ENCODE data around the gene PLB1.
A peak's percentile ranks its signal among the peaks of the same experiment; 100 is the strongest.
"Not testable (repeated sequence)": the region's sequence is repeated elsewhere in the genome, so short reads cannot be mapped to it uniquely, and the experiment has no call there.

The PLB1 gene

GRCh38 chr2:28538134-28538533 lies 42.3 kb downstream of the PLB1 start:
- DNase-seq (ENCODE audit: low read depth) = no peak

GRCh38 chr2:28538652-28539051 lies 42.8 kb downstream of the PLB1 start:
- no peak for DNase-seq (ENCODE audit: low read depth)

DNA sequence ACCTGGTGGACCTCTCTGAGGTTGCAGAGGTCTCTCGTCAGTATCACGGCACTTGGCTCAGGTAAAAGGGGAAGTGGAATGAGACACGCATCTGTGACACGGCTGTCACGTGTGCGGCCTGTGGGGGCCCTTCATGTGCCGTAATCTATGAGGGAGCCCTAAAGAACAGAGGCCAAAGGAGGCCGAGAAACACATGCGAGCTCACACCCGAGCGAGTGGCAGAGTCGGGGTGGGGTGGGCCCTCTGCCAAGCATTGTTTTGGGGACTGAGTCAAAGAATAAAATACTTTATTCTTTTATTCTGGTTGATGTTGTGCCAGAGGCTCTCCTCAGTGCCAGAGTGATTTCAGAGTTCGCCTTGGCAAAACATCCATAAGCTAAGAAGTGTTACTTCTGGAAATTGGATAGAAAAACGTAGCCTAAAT lies 43.3 kb downstream of the PLB1 start:
- DNase-seq (ENCODE audit: low read depth) = no peak

DNA sequence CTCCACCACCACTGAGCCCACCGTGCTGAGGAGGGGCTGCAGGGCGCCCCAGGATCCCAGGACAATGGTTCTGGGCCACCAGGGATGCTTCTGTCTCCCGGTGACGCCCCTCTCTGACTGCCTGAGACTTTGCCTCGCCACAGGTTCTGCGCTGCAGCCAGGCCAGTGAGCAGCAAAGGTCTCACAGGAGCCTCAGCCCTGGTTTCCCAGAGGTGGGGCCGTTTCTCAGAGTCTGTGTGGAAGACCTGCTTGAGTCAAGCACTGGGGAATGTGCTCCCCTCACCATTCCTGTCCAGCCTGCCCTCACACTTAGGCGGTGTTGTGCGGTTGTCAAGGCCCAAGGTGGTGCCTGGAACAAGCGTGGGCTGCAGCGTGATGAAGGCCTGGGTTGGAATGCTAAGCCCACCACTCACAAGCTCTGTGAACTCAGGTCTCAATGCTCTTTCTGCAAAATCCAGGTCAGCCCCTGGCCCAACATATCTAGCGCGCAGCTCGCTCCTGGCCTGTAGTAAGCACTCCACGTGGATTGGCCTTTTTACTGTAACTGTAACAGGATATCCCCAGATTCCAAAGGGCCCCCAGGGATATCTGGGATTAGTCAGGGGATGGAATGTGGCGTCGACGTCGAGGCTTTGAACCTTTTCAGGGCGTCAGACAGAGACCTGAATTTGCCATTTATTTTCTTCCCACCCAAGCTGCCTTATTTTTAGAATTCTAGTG lies 47.6 kb downstream of the PLB1 start:
- DNase-seq (ENCODE audit: low read depth) = no peak

- no peak for DNase-seq (ENCODE audit: low read depth)
These were observed 48.1 kb downstream of the PLB1 start for GRCh38 chr2:28544036-28544346.

DNA sequence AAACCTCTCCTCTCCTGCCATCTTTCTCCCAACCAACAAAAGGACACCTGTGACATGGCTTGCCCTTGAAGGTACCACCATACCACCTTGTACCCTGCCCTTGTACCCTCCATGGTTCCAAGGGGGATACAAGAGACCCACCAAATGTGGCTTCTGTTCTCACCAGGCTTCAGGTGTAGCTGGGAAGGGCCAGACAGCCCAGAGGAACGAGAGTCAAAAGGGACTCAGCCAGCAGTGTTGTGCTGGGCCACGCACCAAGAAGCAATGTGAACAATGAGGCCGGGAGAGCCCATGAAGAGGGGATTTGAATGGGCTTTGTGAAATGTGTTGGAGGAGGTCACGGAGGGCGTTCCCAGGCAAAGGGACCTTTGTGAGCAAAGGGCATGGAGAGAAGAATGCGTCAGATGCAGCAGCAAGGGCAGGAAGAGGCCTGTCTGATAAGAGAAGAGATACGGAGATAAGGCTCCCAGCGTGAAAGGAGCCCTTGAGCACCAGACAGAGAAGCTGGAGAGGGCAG lies 48.6 kb downstream of the PLB1 start:
- peak; percentile 22 for DNase-seq (ENCODE audit: low read depth)

- peak; percentile 3 for DNase-seq (ENCODE audit: low read depth)
These were observed 49.2 kb downstream of the PLB1 start for GRCh38 chr2:28544922-28545589.

DNA sequence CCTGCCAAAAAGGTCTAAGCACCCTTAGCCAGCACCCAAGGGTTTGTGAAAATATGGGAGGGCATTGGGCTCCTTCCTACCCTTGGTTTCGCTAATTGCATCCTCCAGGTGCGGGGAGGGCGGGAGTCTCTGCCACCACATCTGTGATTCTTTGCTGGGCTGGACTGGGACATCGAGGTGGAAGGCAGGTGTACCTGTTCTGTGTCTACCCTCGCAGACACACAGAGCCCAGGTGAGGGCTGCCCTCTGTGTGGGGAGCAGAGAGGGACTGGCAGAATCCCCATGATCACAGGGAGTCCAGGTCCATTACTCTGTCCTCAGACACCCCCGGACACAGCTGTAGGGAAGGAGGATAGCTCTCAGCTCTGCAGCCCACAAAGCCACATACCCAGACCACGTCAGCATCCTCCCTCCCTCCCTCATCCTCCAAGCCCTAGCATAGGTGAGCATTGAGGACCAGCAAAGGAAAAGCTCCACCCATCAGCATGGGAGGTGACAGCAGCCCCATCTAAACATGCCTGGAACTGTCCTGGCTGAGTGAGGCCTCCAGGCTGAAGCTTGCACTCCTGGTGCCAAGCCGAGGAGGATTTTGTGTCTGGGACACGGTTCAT lies 49.8 kb downstream of the PLB1 start:
- no peak for DNase-seq (ENCODE audit: low read depth)

DNA sequence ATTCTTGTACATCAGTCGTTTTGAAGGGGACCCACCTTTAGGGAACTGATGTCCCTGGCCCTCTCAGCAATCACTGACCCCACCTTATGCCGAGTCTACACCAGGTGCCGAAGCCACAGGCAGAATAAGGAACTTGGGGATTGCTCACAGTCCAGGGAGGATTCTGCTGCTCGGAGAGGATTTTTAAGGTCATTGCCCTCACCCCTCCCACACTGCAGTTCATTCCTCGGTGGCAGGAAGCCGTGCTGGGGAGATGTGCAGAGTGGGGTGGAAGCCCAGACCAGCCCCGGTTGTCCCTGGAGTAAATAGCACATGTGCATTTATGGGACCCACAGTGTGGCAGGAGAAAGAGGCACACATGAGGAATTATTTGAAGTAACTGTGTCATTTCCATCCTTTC lies 50.4 kb downstream of the PLB1 start:
- no peak for DNase-seq (ENCODE audit: low read depth)

DNA sequence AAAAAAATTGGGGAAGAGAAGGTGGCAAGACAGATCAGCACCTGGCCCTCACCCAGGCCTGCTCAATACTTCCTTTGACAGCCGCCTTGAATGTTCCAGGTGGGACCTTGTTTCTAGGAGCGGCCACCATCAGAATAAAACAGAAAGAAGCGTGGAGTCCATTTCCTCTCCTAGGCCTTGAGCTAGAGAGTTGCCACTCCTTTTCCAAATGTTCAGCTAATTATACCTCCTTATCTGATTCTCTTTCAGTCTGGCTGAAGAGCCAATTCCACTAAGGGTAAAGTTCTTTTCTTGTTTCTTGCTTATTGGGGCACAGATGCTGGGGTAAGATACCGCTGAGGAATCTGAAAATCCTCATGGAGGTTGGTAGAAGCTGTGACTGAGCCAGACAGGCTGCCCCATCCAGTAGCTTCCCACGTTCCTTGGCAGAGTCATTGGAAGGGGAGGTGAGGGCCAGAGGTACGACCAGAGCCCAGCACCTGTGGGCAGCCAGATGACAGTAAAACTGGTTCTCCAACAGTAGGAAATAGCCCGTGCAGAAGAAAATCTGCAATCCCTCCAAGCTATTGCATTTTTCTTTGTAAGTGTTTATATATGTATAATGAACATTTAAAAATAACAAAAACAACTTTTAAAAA lies 51.5 kb downstream of the PLB1 start:
- DNase-seq (ENCODE audit: low read depth) = no peak

DNA sequence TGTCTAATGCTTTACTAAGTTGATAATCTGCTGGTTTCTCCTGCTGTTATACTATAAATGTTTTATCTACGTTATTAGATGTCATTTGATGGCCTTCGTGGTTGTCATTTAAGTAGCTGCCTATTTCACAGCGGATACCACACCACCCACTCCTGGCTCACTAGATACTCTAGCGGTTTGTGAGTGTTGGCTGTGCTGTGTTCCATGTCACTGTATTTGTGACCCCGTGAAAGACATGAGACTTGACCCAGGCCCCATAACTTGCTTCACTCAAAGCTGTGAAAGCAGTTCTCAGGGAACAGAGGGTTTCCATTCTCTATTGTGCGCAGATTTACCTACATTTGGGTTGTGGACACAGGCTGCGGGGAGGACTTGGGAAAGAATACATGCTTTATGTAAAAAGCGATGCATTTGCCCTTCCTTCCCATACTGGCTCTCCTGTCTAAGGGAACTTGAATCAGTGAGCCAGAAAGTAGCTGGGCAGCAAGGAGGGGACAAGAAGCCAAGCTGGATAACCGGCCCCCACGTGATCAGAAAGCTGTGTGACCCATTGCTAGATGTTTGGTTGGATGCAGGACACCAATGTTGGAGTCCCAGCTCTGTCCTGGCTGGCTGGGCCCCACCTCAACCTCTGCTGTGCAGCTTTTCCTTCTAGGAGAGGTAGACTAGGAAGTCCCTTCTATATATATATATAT lies 52.2 kb downstream of the PLB1 start:
- no peak for DNase-seq (ENCODE audit: low read depth)

DNA sequence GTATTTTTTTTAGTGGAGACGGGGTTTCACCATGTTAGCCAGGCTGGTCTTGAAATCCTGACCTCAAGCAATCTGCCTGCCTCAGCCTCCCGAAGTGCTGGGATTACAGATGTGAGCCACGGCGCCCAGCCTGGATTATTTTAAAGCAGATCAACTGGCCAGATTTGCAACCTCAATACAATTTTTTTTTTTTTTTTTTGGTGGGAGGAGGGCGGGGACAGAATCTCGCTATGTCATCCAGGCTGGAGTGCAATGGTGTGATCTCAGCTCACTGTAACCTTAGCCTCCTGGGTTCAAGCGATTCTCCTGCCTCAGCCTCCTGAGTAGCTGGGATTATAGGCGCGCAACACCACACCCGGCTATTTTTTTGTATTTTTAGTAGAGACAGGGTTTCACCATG lies 54.5 kb downstream of the PLB1 start:
- not testable (repeated sequence) for DNase-seq (ENCODE audit: low read depth)

DNA sequence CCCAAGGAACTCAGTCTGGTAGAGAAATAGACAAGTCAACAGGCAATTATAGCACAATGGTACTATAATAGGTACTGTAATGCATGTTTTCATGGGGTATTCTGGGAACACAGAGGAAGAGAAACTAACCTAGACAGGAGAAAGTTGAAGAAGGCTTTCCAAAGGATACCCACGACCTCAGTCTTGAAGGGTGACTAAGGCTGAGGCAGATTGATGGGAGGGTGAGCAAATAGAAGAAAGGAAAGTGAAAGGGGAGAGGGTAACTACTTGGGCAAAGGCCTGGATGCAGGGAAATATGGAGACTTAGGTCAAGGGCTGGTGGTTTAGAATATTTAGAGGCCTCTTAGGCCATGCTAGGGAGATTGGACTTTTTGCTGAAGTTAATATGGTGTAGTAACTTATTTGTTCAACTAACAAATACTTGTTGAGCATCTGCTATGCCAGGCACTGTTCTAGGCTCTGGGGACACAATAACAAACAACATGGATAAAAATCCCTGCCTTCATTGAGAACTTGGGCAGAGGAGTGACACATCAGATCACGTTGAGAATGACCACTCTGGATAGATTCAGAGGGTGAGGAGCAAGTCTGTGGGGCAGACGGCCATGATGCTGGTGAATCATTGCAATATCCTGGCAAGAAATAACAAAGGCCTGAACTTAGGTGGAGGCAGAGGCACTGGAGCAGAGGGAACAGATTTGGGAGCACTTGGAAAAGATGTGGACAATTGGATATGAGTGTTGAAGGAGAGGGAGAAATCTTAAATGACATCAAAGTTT lies 56.4 kb downstream of the PLB1 start:
- DNase-seq (ENCODE audit: low read depth) = no peak

DNA sequence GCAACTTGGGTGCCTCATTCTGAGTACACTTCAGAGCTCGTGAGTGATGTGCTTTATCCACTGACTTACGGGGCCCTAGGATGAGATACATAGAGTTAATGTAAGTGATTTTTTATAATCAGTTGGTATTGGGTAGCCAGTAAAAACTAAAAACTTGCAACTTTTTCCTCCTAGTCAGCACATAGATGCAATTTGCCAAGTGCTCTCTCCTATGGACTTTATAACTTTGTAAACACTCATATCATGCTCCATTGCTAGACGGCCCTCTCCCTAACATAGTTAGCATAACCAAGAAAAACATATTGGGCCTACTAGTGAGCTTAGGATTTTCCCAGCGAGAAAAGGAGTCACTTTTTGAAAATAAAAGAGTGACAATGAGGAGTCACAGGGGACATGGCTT lies 60.4 kb downstream of the PLB1 start:
- DNase-seq (ENCODE audit: low read depth) = no peak

GRCh38 chr2:28557389-28558131 lies 61.7 kb downstream of the PLB1 start:
- DNase-seq (ENCODE audit: low read depth) = no peak

GRCh38 chr2:28558158-28558820 lies 62.4 kb downstream of the PLB1 start:
- DNase-seq (ENCODE audit: low read depth) = no peak

GRCh38 chr2:28558918-28559317 lies 63.1 kb downstream of the PLB1 start:
- DNase-seq (ENCODE audit: low read depth) = no peak

DNA sequence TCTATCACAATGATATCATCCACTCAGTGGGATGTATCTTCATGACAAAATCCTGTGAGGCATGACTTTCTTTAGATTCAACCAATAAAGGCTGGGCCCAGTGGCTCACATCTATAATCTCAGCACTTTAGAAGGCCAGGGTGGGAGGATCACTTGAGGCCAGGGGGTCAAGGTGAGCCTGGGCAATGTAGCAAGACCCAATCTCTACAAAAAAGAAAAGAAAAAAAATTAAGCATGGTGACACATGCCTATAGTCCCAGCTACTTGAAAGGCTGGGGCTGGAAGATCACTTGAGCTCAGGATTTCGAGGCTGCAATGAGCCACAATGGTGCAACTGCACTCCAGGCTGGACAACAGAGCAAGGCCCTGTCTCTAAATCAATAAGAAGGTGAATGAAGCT lies 68.0 kb downstream of the PLB1 start:
- no peak for DNase-seq (ENCODE audit: low read depth)

GRCh38 chr2:28564346-28564745 lies 68.5 kb downstream of the PLB1 start:
- DNase-seq (ENCODE audit: low read depth) = no peak

- DNase-seq (ENCODE audit: low read depth) = no peak
These were observed 69.2 kb downstream of the PLB1 start for GRCh38 chr2:28565033-28565432.

Measured in T-helper 22 cell (primary cell).